Esophagus squamous epithelium (tissue), 4 donors: ENCODE data around the gene TIMD4.

Source experiments
- POLR2A ChIP-seq, 4 donors: fragments of 450-650 bp; IDR thresholded peaks; one replicate each; pipeline ENCODE4 v1.6.1; 2017; ENCODE audit warnings: antibody characterized with exemption in 4 of 4, mild to moderate bottlenecking in 4 of 4, moderate library complexity in 3 of 4
- TF ChIP-seq, protein P1 (sequence below), 6 experiments: fragments of 450-650 bp in 4 of 6; fragments of 200-600 bp in 2 of 6; sonication (generic) in 2 of 6; IDR thresholded peaks; one replicate each; pipeline ENCODE4 v1.5.1; 2016 to 2019; ENCODE audit warnings: antibody characterized with exemption in 6 of 6, mild to moderate bottlenecking in 4 of 6, moderate library complexity in 4 of 6

GRCh38 chr5:156871212-156871611, 91.8 kb downstream of the TIMD4 start:
- TF ChIP-seq, protein P1, sequence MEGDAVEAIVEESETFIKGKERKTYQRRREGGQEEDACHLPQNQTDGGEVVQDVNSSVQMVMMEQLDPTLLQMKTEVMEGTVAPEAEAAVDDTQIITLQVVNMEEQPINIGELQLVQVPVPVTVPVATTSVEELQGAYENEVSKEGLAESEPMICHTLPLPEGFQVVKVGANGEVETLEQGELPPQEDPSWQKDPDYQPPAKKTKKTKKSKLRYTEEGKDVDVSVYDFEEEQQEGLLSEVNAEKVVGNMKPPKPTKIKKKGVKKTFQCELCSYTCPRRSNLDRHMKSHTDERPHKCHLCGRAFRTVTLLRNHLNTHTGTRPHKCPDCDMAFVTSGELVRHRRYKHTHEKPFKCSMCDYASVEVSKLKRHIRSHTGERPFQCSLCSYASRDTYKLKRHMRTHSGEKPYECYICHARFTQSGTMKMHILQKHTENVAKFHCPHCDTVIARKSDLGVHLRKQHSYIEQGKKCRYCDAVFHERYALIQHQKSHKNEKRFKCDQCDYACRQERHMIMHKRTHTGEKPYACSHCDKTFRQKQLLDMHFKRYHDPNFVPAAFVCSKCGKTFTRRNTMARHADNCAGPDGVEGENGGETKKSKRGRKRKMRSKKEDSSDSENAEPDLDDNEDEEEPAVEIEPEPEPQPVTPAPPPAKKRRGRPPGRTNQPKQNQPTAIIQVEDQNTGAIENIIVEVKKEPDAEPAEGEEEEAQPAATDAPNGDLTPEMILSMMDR (IDR thresholded peaks at IDR 0.05) = no peak
- no peak for TF ChIP-seq POLR2A (IDR thresholded peaks at IDR 0.05)
